AG10803 (cell line): ENCODE data around the gene RAC3.

ENCODE experiments used
- DNase-seq: peaks from one replicate; pipeline ENCODE4 v3.0.0; 2010; ENCODE audit warnings: low read depth
- H3K4me3 ChIP-seq: 2 replicates; pipeline ENCODE4 v1.5.1; 2011; ENCODE audit warnings: mild to moderate bottlenecking, low read length, control low read depth
- CTCF ChIP-seq: conservative IDR thresholded peaks from 2 replicates; pipeline ENCODE4 v1.5.1; 2011; ENCODE audit warnings: mild to moderate bottlenecking, low read length, control low read depth, inconsistent platforms

The RAC3 gene

GRCh38 chr17:82013772-82014321 is 17.6 kb upstream of the RAC3 start:
- no peak overlapping the region for H3K4me3 ChIP-seq
- DNase-seq: no peak
- no peak for TF ChIP-seq CTCF

- no peak for TF ChIP-seq CTCF
- DNase-seq: no peak
- no peak overlapping the region for H3K4me3 ChIP-seq
These were observed 17.0 kb upstream of the RAC3 start for GRCh38 chr17:82014432-82014831.

GRCh38 chr17:82014971-82015310 is 16.5 kb upstream of the RAC3 start:
- TF ChIP-seq CTCF: no peak
- DNase-seq: no peak
- no peak overlapping the region for H3K4me3 ChIP-seq

GRCh38 chr17:82015311-82015971 is 16.0 kb upstream of the RAC3 start:
- no peak for TF ChIP-seq CTCF
- no peak for DNase-seq

GRCh38 chr17:82016061-82016874 is 15.2 kb upstream of the RAC3 start:
- DNase-seq: no peak

More at GRCh38 chr17:82015311-82015971, 16.0 kb upstream of the RAC3 start:
- no peak overlapping the region for H3K4me3 ChIP-seq

GRCh38 chr17:82016875-82017459 is 14.5 kb upstream of the RAC3 start:
- no peak for TF ChIP-seq CTCF
- no peak overlapping the region for H3K4me3 ChIP-seq
- no peak for DNase-seq

More at GRCh38 chr17:82016061-82016874, 15.2 kb upstream of the RAC3 start:
- TF ChIP-seq CTCF: no peak
- H3K4me3 ChIP-seq: no peak overlapping the region
